Left lung (tissue), 10 donors: ENCODE measurements around the gene AGBL1. TPM values are rescaled to one million over a fixed set of nuclear protein-coding genes. Genes with fewer than 3 reads are reported as not detected.

ENCODE experiments used
- ATAC-seq: fragments of 200-7000 bp; cut with Tn5 transposase; one replicate; pipeline ENCODE4 v1.9.1; 2020; ENCODE audit warnings: moderate library complexity
- DNase-seq, 4 donors: peaks; one replicate each; pipeline ENCODE4 v3.0.0-alpha.2; 2013 to 2020
- H3K27ac ChIP-seq, 2 donors: fragments of 200-600 bp; sonication (generic) in 1 of 2; one replicate each; pipeline versions ENCODE4 v1.5.0 to v1.8.0; 2020 to 2021
- H3K27me3 ChIP-seq, 2 donors: fragments of 200-600 bp; sonication (generic) in 1 of 2; one replicate each; pipeline versions ENCODE4 v1.5.0 to v1.8.0; 2020 to 2021
- H3K36me3 ChIP-seq, 2 donors: fragments of 200-600 bp; sonication (generic) in 1 of 2; one replicate each; pipeline versions ENCODE4 v1.5.0 to v1.8.0; 2020 to 2021
- H3K4me1 ChIP-seq, 2 donors: fragments of 200-600 bp; one replicate each; pipeline ENCODE4 v1.8.0; 2021
- H3K4me3 ChIP-seq, 2 donors: fragments of 200-600 bp; sonication (generic) in 1 of 2; one replicate each; pipeline versions ENCODE4 v1.5.0 to v1.8.0; 2020 to 2021; ENCODE audit warnings: mild to moderate bottlenecking in 1 of 2
- H3K9me3 ChIP-seq, 2 donors: fragments of 200-600 bp; sonication (generic) in 1 of 2; one replicate each; pipeline versions ENCODE4 v1.5.0 to v1.8.0; 2020 to 2021
- intact Hi-C, 2 donors: fragments of 100-400 bp; cut with DNase I; formaldehyde crosslinking; loops; one replicate each; pipeline versions ENCODE4 v1.11.2 to v1.14.2; 2022
- polyA plus RNA-seq, 6 donors: library from polyadenylated mRNA; unstranded; fragments of 120-200 nt; gene quantifications; one replicate each; pipeline ENCODE4 v1.2.1, GENCODE V29; 2013; ENCODE audit not compliant: insufficient read length in 6 of 6
- total RNA-seq, 2 donors: library from RNA; stranded (reverse); fragmentation: NEBNext Ultra II Directional; extraction: Animal tissue kit (Norgen Biotek cat#: 25700); gene quantifications; one replicate each; pipeline ENCODE4 v1.2.1, GENCODE V29; 2021
- TF ChIP-seq, protein P1 (sequence below), 2 donors: fragments of 200-600 bp; sonication (generic) in 1 of 2; IDR thresholded peaks; one replicate each; pipeline versions ENCODE4 v1.5.0 to v1.8.0; 2021; ENCODE audit warnings: antibody characterized with exemption in 2 of 2
- donor health status: DM: no; HTN: yes; CAD: no.
- donor health status: DM: no; HTN: no; CAD: no.

The AGBL1 gene
- total and polyA plus RNA-seq, 8 donors: 0.01 to 3.3 (median 0.11) TPM; not detected in 1

DNA sequence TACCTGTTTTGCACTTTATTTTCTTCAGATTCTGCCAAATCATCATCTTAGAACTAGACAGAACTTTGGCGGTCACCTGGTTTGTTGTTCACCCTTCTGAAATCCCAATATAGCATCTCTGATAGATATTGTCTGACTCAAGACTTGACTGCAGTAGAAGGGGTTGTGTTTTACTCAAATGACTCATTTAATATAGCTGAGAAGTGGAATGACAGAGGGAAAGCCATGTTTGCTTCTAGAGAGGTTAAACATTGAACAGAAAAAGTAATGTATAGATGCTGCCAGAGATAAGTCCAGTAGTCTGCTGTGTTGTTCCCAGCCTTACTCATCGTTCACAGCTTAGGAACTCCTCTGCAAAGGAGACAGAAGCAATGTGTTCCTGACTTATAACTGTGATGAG, 402.0 kb downstream of the AGBL1 start:
- no peak overlapping the region for H3K4me3 ChIP-seq
- H3K9me3 ChIP-seq: no peaks in the 10 kb centered on the region
- no peaks in the 10 kb centered on the region for H3K4me1 ChIP-seq
- no peaks in the 10 kb centered on the region for H3K36me3 ChIP-seq
- no peak overlapping the region for H3K27ac ChIP-seq
- TF ChIP-seq, protein P1, sequence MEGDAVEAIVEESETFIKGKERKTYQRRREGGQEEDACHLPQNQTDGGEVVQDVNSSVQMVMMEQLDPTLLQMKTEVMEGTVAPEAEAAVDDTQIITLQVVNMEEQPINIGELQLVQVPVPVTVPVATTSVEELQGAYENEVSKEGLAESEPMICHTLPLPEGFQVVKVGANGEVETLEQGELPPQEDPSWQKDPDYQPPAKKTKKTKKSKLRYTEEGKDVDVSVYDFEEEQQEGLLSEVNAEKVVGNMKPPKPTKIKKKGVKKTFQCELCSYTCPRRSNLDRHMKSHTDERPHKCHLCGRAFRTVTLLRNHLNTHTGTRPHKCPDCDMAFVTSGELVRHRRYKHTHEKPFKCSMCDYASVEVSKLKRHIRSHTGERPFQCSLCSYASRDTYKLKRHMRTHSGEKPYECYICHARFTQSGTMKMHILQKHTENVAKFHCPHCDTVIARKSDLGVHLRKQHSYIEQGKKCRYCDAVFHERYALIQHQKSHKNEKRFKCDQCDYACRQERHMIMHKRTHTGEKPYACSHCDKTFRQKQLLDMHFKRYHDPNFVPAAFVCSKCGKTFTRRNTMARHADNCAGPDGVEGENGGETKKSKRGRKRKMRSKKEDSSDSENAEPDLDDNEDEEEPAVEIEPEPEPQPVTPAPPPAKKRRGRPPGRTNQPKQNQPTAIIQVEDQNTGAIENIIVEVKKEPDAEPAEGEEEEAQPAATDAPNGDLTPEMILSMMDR (IDR thresholded peaks at IDR 0.05): no peak
- intact Hi-C loops: no loop called here
- H3K27me3 ChIP-seq: no peaks in the 10 kb centered on the region
- DNase-seq: no peak
- no peak for ATAC-seq

- H3K27me3 ChIP-seq: no peaks in the 10 kb centered on the region
- no peak overlapping the region for H3K27ac ChIP-seq
- intact Hi-C loops: no loop called here
- H3K4me1 ChIP-seq: no peaks in the 10 kb centered on the region
- no peak overlapping the region for H3K4me3 ChIP-seq
- no peak for DNase-seq
- no peak for ATAC-seq
- H3K36me3 ChIP-seq: no peaks in the 10 kb centered on the region
- TF ChIP-seq, protein P1 (IDR thresholded peaks at IDR 0.05): no peak
- H3K9me3 ChIP-seq: no peaks in the 10 kb centered on the region
These were observed 404.3 kb downstream of the AGBL1 start for GRCh38 chr15:86483936-86484335.

GRCh38 chr15:86488046-86488445, 408.4 kb downstream of the AGBL1 start:
- no peak for ATAC-seq
- peak in 2 of 4 donors; percentile 69 to 80 for DNase-seq
- no peaks in the 10 kb centered on the region for H3K9me3 ChIP-seq
- H3K27ac ChIP-seq: no peak overlapping the region
- H3K4me3 ChIP-seq: no peak overlapping the region
- no peaks in the 10 kb centered on the region for H3K4me1 ChIP-seq
- TF ChIP-seq, protein P1 (IDR thresholded peaks at IDR 0.05): no peak
- no peaks in the 10 kb centered on the region for H3K27me3 ChIP-seq
- no peaks in the 10 kb centered on the region for H3K36me3 ChIP-seq
- intact Hi-C loops: no loop called here

GRCh38 chr15:86489981-86490380, 410.3 kb downstream of the AGBL1 start:
- ATAC-seq: no peak
- intact Hi-C loops: no loop called here

DNA sequence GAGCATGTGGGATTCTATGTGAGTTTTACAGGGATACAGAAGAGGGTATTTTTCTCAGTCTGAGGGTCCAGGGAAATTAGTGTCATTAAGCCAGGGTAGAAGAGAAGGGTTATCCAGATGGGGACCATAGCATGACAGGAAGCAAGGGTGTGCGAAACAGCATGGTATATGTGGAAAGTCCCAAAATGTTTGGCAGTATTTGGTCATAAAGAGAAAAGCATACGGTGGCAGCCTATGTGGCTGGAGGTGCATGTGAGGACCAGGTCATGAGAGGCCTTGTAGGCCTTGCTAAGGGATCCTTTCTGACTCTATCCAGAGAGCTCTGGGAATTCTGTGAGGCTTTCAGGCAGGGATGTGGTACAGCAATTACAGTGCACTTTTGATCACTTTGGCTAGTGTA, 411.4 kb downstream of the AGBL1 start:
- no peaks in the 10 kb centered on the region for H3K36me3 ChIP-seq
- DNase-seq (no peak), ATAC-seq (no peak)
- H3K9me3 ChIP-seq: no peaks in the 10 kb centered on the region
- TF ChIP-seq, protein P1 (IDR thresholded peaks at IDR 0.05): no peak
- no peaks in the 10 kb centered on the region for H3K27me3 ChIP-seq
- no peak overlapping the region for H3K27ac ChIP-seq
- no peaks in the 10 kb centered on the region for H3K4me1 ChIP-seq
- no peak overlapping the region for H3K4me3 ChIP-seq
- intact Hi-C loops: no loop called here

More at GRCh38 chr15:86489981-86490380, 410.3 kb downstream of the AGBL1 start:
- no peak for DNase-seq
- no peak overlapping the region for H3K4me3 ChIP-seq
- H3K36me3 ChIP-seq: no peaks in the 10 kb centered on the region
- no peaks in the 10 kb centered on the region for H3K4me1 ChIP-seq
- no peaks in the 10 kb centered on the region for H3K27me3 ChIP-seq
- no peak overlapping the region for H3K27ac ChIP-seq
- no peaks in the 10 kb centered on the region for H3K9me3 ChIP-seq
- TF ChIP-seq, protein P1 (IDR thresholded peaks at IDR 0.05): no peak
